Measurements from ENCODE around the gene ADISSP.

The ADISSP gene

DNA sequence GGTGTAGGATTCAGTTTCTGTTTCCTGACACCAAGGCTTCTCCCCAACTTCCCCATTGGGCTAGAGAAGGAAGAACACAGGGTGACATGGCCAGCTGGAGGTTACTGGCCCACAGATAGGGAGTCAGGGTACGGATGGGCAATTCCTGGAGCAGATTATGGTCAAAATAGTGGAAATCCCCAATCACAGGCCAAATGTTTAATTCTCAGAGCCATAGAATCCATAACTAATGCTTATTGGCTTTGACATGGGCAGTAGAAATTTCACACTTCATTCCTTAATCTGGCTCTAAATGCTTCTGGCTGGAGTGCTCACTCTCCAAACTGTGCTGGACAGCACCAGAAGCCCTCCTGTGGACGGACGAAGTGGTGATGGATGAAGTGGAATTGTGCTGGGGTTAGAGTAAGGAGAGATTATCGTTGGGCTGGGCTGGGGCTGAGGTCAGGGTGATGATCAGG, 56.0 kb downstream of the ADISSP start:
- DNase-seq, result no peak

GRCh38 chr20:3710703-3711483, 56.7 kb downstream of the ADISSP start:
- DNase-seq, result peak; percentile 58

GRCh38 chr20:3710011-3710466, 57.5 kb downstream of the ADISSP start:
- DNase-seq, result peak; percentile 25

GRCh38 chr20:3707508-3707899, 60.0 kb downstream of the ADISSP start:
- no peak for DNase-seq

DNA sequence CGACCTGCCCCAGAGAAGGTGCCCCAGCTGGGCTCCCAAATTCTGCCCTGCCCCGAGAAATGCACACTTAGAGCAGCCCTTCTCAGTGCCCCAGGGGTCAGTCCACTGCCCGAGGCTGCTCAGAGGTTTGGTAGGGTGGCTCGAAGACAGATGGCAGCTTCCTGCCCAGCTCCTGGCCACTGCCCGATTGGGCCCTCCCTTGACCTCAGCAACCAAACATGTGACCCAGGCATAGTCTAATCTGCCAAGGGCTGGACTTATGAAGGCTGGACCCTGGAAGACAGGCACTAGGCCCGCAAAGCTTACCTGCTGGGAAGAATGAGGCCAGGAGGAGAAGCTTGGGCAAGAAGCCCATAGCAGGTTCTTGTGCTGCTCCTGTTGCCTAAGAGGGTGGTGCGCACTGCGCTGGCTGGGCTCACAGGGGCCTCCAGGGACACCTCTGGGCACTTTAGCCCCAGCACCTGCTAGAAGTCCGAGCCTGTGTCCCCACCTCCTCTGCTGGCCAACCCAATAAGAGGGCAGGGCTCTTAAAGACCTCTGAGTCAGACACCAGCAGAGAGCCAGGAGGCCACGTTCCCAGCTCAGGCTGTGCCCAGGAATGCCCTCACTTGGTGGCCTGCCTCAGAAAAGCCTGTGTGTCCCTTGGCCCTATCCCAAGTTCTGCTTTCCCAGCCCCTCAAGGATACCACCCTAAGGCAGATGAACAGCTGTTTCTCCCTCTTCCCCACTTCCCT, 60.6 kb downstream of the ADISSP start:
- no peak for DNase-seq

DNA sequence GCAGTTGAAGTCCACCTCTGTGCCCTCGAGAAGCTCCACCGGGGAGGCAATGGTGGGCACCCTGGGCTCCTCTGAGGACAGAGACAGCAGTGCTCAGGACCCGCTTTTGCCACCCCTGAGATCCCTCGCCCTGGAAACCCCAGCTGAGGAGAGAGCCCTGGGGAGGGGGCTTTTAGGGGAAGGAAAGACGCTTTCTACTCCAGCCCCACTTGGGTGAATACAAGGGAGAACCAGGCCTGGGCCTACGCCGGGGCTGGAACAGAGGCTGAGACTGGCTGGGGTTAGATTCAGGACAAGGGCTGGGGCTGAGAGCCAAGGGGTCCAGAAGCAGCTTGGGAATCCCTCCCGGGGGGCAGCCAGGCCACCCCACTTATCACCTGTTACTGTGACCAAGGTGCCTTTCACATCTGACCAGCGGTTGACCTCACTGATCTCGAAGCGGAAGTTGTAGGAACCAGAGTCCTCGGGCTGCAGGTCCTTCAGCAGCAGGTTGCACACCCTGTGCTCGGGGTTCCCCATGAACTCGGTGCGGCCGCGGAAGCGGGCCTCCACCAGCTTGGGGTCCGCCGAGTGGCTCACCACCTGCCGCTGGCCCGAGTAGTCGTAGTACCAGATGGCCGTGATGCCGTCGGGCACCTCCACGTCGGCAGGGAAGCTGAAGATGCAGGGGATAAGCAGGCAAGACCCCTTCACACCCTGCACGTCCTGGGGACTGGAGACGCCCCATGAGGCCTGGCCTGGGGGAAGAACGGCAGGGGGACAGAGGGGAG, 61.4 kb downstream of the ADISSP start:
- no peak for DNase-seq

DNA sequence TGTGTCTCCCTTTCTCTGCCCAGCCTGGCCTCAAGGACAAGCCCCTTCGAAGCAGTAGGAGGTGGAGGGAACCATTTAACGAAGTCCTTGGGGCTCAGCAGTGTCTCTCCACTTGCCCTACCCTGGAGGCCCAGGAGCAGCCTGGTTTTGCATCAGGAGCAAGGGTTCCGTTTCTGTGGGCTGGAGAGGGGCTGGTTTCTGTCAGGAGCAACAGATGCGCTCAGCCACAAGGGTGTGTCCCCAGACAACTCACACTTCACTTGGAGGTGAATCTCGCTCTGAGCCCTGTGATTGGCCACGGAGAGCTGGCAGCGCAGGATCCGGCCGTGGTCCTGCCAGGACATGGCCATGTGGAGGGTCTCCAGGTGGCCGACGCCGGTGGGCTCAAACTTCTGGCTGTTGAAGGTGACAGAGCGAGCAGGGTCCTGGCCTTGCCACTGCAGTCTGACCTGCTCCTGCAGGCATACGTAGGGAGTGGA, 62.0 kb downstream of the ADISSP start:
- no peak for DNase-seq

GRCh38 chr20:3704087-3704486, 63.5 kb downstream of the ADISSP start:
- DNase-seq, result no peak
